Rectal smooth muscle tissue (tissue), 1 donor: ENCODE measurements around the gene ALOXE3.
A peak's percentile ranks its signal among the peaks of the same experiment; 100 is the strongest.

Experiments used
- H3K27ac ChIP-seq: one replicate; pipeline ENCODE4 v1.7.0; 2013; ENCODE audit warnings: low read depth, low read length, inconsistent platforms
- H3K27me3 ChIP-seq: one replicate; pipeline ENCODE4 v1.7.0; 2013; ENCODE audit warnings: low read length; ENCODE audit not compliant: control insufficient read depth, insufficient read depth
- H3K36me3 ChIP-seq: one replicate; pipeline ENCODE4 v1.7.0; 2013; ENCODE audit warnings: low read length; ENCODE audit not compliant: control insufficient read depth, insufficient read depth
- H3K4me1 ChIP-seq: one replicate; pipeline ENCODE4 v1.7.0; 2013; ENCODE audit warnings: low read length; ENCODE audit not compliant: control insufficient read depth, insufficient read depth
- H3K4me3 ChIP-seq: one replicate; pipeline ENCODE4 v1.7.0; 2013; ENCODE audit warnings: low read length
- H3K9ac ChIP-seq: one replicate; pipeline ENCODE4 v1.7.0; 2013; ENCODE audit warnings: low read length

The ALOXE3 gene

DNA sequence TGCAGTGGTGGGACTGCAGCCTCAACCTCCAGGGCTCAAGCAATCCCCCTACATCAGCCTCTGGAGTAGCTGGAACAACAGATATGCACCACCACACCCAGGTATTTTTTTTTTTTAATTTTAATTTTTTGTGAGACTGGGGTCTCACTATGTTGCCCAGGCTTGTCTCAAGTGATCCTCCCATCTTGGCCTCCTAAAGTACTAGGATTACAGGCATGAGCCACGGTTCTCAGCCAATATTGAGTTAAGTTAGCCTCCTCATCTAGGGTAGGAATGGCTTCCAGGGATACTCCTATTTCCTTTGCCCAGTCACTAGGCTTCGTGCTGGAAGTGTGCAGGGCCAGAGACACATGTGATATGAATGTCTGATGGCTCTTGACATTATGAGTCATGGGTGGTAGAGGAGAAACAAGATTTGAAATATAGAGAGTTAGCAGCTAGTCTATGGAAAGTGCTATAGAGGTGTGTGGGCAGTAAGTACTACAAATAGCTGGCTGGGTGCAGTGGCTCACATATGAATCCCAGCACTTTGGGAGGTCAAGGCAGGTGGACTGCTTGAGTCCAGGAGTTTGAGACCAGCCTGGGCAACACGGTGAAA lies 13.6 kb upstream of the ALOXE3 start:
- no peak overlapping the region for H3K4me3 ChIP-seq
- no peaks in the 10 kb centered on the region for H3K4me1 ChIP-seq
- H3K27me3 ChIP-seq: peaks cover 4% of the 10 kb centered on the region
- no peaks in the 10 kb centered on the region for H3K36me3 ChIP-seq
- H3K9ac ChIP-seq: no peak overlapping the region
- no peak overlapping the region for H3K27ac ChIP-seq

DNA sequence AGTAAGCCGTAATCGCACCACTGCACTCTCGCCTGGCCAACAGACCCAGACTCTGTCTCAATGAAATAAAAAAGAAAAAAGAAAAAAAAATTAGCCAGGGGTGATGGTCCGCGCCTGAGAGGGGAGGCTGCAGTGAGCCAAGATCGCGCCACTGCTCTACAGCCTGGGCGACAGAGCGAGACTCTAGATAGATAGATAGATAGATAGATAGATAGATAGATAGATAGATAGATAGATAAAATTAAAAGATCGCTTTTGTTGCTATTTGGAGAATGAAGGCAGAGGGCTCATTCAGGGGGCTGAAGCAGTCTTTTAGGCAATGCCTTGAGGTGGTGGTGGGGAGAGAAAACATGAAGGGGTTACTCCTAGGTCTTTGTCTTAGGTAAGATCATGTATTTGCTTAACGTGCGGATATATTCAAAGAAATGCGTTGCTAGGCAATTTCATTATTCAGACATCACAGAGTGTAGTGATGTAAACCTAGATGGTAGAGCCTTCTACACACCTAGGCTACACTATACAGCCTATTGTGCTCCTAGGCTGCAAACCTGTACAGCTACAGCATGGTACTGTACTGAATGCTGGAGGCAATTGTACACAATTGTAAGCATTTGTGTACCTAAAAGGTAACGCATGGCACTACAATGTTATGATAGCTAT lies 9.9 kb upstream of the ALOXE3 start:
- Histone ChIP-seq H3K4me1 (peaks cover 9% of the 10 kb centered on the region), H3K36me3 (no peaks in the 10 kb centered on the region), H3K27me3 (peaks cover 10% of the 10 kb centered on the region), H3K4me3 (no peak overlapping the region), H3K9ac (no peak overlapping the region), H3K27ac (no peak overlapping the region)

DNA sequence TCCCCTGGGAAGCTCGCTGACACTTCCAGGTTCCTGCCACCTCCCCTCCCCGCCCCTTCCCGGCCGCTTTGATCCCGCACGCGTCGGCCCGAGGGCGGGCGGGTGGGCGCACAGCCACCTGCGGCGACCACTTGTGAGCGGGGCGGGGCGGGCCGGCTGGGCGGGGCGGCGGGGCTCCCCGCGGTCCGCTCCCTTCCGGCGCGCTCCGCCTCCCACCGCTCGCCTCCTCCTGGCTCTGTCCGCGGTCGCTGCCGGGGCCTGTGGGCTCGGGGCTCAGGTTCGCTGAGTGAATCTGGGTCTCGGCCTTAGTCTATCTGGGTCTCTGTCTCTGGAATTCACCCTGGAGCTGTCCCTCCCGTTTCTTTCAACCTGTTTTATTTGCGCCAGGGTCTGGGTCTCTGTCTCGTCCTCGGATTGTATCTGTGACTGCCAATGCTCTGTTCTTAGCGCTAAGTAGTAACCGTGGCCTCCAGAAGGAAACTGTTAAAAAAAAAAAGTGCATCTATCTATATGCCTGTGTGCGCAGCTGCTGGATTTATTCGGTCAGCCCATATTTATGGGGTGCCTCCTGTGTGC lies 8.3 kb upstream of the ALOXE3 start:
- no peak overlapping the region for H3K9ac ChIP-seq
- H3K36me3 ChIP-seq: no peaks in the 10 kb centered on the region
- peak overlapping the region; percentile 6 for H3K27ac ChIP-seq
- H3K4me1 ChIP-seq: peaks cover 17% of the 10 kb centered on the region
- peaks cover 18% of the 10 kb centered on the region for H3K27me3 ChIP-seq
- peak overlapping the region; percentile 75 for H3K4me3 ChIP-seq

DNA sequence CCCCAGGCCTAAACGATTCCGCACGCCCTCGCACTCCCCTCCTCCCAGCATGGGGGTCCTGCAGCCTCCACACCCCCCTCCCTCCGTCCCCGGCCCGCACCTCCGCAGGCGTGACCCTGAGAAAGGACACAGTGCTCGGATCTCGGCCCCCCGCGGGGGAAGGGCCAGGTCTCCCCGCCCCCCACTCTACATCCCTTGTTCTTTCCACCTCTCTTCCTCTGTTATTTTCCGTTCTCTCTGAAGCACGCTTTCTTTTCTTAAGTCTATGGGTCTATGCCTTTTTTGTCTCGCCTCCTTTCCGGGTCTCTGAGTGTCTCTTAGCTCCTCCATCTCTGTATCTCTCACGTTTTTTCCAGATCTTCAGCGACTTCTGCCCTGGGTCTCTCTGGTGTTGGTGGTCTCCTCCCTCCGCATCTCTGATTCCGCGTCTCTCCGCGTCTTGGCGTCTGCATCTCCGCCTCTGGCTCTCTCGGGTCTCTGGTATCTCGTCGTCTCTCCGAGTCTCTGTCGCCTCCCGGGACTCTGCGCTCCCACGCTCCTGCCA lies 7.7 kb upstream of the ALOXE3 start:
- peaks cover 18% of the 10 kb centered on the region for H3K4me1 ChIP-seq
- peak overlapping the region; percentile 75 for H3K4me3 ChIP-seq
- peaks cover 18% of the 10 kb centered on the region for H3K27me3 ChIP-seq
- H3K9ac ChIP-seq: no peak overlapping the region
- peak overlapping the region; percentile 6 for H3K27ac ChIP-seq
- no peaks in the 10 kb centered on the region for H3K36me3 ChIP-seq

DNA sequence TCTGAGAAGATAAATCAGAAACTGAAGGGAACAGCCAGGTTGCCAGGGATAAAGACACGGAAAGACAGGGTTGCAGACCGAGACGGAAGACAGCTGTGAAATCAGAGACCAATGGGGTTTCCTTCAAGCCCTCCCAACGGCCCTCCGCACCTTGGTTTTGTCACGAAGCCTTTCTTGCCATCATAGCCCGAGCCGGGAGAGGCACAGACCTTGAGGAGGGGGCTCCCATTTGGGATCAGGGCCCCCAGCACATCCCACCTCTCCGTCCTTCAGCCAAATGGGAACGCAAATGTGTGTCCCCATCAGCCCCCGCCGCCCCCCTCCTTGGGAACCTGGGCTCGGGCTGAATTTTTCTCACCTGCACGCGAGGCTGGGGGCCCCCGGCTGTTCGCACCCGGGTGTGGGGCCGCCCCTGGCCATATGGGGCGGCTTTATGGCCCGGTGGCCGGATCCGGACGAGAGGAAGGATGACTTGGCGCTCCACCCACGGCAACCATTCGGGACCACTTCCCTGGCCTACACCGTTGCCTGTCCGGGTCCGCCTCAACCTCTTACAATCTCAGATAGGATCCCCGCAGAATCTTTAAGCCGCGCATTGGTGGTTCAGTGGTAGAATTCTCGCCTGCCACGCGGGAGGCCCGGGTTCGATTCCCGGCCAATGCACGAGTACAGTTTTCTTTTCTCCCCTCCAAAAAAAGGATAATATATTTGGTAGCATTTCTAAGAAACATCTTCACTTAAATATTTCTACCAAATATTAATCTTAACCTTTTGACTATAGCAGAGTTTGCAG lies 7.0 kb upstream of the ALOXE3 start:
- peaks cover 20% of the 10 kb centered on the region for H3K4me1 ChIP-seq
- H3K9ac ChIP-seq: no peak overlapping the region
- H3K4me3 ChIP-seq: peak overlapping the region; percentile 75
- no peak overlapping the region for H3K27ac ChIP-seq
- H3K36me3 ChIP-seq: no peaks in the 10 kb centered on the region
- peaks cover 17% of the 10 kb centered on the region for H3K27me3 ChIP-seq

DNA sequence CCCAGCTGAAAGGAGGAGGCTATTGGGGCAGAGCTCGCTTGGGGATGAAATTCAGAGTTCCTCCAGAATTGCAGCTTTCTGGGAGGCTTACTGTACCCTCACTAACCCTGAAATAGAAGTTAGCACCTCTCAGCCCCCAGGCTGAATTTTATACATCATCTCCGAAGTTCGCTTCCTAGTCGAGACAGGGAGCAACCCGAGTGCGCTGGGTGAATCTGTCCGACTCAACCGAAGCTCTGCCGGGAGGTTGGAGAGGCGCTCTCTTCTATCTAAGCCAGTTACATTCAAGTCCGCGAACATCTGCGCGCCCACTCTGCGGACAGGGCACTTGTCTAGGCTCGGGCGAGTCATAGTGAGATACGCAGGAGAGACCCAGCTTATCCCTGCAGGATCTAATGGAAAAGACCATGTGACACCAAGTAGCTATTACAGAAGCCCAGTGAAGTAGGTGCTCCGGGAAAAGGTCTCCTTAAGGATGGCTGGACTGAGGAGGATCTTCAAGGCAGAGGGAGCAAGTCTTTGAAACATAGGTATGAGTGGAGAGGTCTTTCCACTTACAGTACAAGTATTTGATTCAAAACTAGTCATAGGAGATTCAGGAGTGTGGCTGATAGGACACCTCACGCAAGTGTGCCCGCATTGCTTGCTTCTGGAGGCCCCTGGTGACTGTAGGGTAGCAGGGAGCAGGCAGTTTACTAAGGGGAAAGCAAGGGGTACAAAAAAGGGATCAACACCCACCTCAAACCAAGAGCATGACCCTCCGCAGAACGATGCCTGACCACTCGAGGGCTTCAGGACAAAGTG lies 6.2 kb upstream of the ALOXE3 start:
- H3K4me3 ChIP-seq: peak overlapping the region; percentile 75
- no peak overlapping the region for H3K9ac ChIP-seq
- peaks cover 20% of the 10 kb centered on the region for H3K4me1 ChIP-seq
- no peaks in the 10 kb centered on the region for H3K36me3 ChIP-seq
- H3K27ac ChIP-seq: no peak overlapping the region
- H3K27me3 ChIP-seq: peaks cover 14% of the 10 kb centered on the region

DNA sequence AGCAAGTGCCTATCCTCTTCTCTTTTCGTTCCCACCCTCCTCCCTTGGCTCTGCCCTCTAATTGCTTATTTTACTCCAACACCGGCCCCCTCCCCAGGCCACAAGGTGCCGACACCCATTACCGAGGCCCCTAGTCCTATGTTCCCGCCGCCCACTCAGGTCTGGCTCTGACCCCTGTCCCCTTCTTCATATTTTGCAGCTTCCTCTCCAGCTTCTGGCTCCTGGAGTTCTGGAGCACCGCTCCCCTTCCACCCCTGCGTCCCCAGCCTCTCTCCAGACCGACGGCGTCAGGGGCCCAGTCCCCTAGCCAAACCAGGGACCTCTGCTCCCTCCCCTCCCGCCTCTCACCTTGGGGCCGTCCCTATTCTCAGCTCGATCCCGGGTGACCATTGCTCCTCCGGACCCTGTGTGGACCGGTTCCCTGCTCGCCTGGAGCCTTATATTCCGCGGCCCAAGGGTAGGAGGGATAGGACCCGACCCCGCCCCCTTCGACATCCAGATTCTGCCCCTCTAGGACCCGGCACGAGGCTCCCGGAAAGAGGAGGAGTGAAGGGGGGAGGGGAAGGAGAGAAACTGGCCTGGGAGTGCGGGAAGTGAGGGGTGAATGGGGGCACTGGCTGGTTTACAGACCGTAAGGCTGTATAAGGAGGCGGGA lies 5.5 kb upstream of the ALOXE3 start, which contains the start of gene HES7:
TSS of gene HES7 (minus strand) at position 412 of the 655 bp plus-strand sequence. CDS start at position 390, 22 bp downstream.
- H3K36me3 ChIP-seq: no peaks in the 10 kb centered on the region
- H3K4me3 ChIP-seq: peak within 1 kb of the TSS; percentile 75
- no peak within 1 kb of the TSS for H3K9ac ChIP-seq
- no peak within 1 kb of the TSS for H3K27ac ChIP-seq
- H3K4me1 ChIP-seq: peaks cover 20% of the 10 kb centered on the region
- H3K27me3 ChIP-seq: peaks cover 14% of the 10 kb centered on the region

DNA sequence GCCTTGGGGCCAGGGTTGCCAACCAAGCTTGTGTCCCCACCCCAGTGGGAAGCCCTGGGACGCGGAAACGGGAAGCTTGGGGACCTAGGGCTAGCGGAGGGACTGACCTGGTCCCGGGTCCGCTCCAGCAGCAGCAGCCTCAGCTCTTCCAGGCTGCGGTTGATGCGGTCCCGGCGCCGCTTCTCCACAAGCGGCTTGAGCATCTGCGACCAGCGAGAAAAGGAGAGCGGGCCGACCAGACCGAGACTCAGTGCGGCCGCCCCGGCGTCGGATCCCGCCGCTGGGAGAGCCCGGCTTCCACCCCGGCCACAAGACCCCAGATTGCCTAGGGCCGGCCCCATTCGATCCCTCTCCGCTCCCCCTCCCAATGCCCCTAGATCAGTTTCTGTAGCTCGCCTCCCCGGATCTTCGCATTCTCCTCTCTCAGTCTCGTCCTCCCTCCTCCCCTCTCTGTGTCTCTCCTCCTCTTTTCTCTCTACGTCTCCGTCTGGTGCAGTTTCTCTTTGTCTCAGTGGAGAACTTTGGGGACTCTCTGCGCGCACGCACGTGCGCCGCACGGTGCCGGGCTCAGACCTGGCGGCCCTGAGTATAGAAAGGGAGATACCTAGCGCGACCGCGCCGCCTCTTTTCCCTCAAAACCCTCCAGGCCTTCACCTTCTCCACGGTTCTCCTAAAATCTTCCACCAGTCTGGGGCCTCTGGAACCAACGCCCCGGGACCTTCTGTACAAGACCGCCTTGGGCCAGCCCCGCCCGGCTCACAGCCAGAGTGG lies 4.8 kb upstream of the ALOXE3 start:
- Histone ChIP-seq H3K4me3 (peak overlapping the region; percentile 75), H3K36me3 (no peaks in the 10 kb centered on the region), H3K4me1 (peaks cover 25% of the 10 kb centered on the region), H3K27me3 (peaks cover 17% of the 10 kb centered on the region), H3K9ac (no peak overlapping the region), H3K27ac (no peak overlapping the region)

DNA sequence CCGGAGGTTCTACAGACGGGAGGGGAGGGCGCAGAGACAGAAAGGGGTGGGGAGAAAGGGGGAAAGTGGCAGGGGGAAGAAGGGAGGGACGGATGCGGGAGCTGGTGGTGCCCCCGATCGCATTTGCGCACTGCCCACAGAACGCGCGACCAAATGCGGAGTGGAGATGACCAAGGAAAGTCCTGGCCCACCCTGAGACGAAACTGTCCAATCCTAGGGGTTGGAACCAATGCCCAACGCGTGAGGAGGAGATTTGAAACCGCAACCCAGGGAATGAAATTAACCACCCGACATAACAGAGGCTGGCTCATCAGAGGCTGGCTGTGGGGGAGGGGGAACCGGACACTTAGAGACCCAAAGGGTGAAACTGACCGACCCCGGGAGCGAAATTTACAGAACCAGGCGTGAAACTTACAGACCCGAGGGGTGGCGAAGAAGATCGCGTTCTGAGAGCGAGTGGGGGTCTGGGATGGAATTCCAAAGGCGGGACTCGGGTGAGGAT lies 4.2 kb upstream of the ALOXE3 start:
- Histone ChIP-seq H3K4me3 (peak overlapping the region; percentile 75), H3K9ac (no peak overlapping the region), H3K27ac (no peak overlapping the region), H3K36me3 (no peaks in the 10 kb centered on the region), H3K27me3 (peaks cover 21% of the 10 kb centered on the region), H3K4me1 (peaks cover 29% of the 10 kb centered on the region)

DNA sequence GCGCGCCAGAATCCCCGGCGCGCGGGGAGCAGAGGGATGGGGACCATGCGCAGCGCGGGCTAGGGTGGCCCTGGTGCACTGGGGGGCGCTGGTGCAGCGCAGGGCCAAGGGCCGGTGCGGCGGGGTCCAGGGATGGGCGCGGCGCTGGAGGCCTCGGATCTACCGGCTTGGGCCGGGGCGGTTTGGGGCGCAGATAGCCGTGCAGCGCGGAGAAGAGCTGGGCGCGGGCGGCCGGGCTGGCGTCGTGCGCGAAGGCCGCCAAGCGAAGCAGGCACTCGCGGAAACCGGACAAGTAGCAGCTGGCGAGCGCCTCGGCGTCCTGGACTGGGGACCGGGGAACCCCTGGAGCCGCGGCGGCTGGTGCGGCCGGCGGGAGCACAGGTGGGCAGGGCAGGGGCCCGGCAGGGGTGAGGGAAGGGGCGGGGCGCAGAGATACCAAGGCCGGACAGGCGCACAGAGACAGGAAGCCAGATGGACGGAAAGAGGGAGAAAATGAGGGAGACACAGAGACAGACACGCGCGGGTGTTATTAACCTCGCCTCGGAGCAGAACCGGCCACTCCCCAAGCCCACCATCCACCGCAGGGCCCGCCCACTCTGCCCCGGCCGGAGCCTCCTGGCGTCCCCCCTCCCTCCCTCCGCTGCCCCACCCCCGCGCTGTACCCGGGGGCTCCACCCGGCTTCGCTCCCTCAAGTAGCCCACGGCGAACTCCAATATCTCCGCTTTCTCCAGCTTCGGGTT lies 3.5 kb upstream of the ALOXE3 start:
- Histone ChIP-seq H3K4me1 (peaks cover 29% of the 10 kb centered on the region), H3K27ac (no peak overlapping the region), H3K36me3 (no peaks in the 10 kb centered on the region), H3K27me3 (peaks cover 22% of the 10 kb centered on the region), H3K9ac (no peak overlapping the region), H3K4me3 (peak overlapping the region; percentile 75)
